SH-SY5Y (cell line): ENCODE results near the gene MEA1.

ENCODE experiments used
- GATA2 ChIP-seq: IDR thresholded peaks from 2 replicates; pipeline ENCODE4 v1.6.1; 2011; ENCODE audit warnings: mild to moderate bottlenecking, low read depth, low read length
- GATA3 ChIP-seq: IDR thresholded peaks from 2 replicates; pipeline ENCODE4 v1.6.1; 2011; ENCODE audit warnings: low read depth, mild to moderate bottlenecking, low read length, moderate library complexity

DNA sequence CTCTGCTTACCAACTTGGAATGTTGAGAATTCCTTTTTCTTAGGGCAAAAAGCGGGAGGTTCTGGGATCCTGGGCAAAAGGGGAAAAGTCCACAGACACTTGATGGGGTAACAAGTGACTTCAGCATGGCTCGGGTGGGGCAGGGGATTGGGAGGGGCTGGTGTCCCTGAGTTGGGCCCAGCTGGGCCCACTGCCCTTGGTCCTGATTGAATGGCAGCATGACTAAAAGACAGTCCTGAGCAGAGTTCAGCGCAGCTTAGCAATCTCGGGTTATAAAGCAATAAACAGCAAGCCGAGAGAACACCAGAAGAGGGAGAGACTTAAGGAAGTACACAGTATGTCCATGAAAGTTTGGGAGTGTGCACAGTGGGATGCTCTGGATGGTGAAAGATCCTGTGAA is 23.8 kb downstream of the MEA1 start:
- TF ChIP-seq GATA3 (no peak), GATA2 (no peak)
